GM12892 (cell line): ENCODE results near the gene MYLK.

Experiments used
- POLR2AphosphoS5 ChIP-seq: IDR thresholded peaks from 2 replicates; pipeline ENCODE4 v1.6.1; 2011; ENCODE audit warnings: low read depth, low read length, control low read depth
- TAF1 ChIP-seq: IDR thresholded peaks from 2 replicates; pipeline ENCODE4 v1.6.1; 2011; ENCODE audit warnings: low read depth, mild to moderate bottlenecking, control low read depth, low read length, borderline replicate concordance

- TF ChIP-seq TAF1 (no peak), POLR2AphosphoS5 (no peak)
Observed at GRCh38 chr3:123920383-123920782, 36.3 kb upstream of the MYLK start.
